Lower leg skin (tissue), 4 donors: ENCODE measurements around the gene BUD13. TPM values are rescaled to one million over a fixed set of nuclear protein-coding genes. Genes with fewer than 3 reads are reported as not detected.

ENCODE experiments used
- DNase-seq, 2 donors: peaks; one replicate each; pipeline ENCODE4 v3.0.0-alpha.2; 2019; ENCODE audit warnings: low spot score in 2 of 2
- H3K4me3 ChIP-seq: fragments of 200-600 bp; sonication (generic); 2 replicates; pipeline ENCODE4 v1.5.1; 2017; ENCODE audit warnings: mild to moderate bottlenecking, low read depth; ENCODE audit not compliant: poor library complexity, severe bottlenecking
- POLR2A ChIP-seq, 2 donors: fragments of 450-650 bp; IDR thresholded peaks; one replicate each; pipeline ENCODE4 v1.6.1; 2016 to 2017; ENCODE audit warnings: antibody characterized with exemption in 2 of 2, mild to moderate bottlenecking in 1 of 2, moderate library complexity in 1 of 2
- WGBS, 2 donors: methylation state at CpG; one replicate each; pipeline ENCODE4 v1.1.5; 2018; 5-methylcytosine and 5-hydroxymethylcytosine counted together
- intact Hi-C: fragments of 100-400 bp; cut with DNase I; formaldehyde crosslinking; loops from one replicate; pipeline ENCODE4 v1.15.0; 2023; ENCODE audit warnings: low total_unique reads
- total RNA-seq, 4 donors: library from RNA; depleted of rRNA; stranded (reverse); fragments of >200 nt; gene quantifications; one replicate each; pipeline ENCODE4 v1.1.0, GENCODE V29; 2016
- TF ChIP-seq, protein P1 (sequence below), 3 donors: fragments of 450-650 bp; IDR thresholded peaks; one replicate each; pipeline ENCODE4 v1.5.1; 2016; ENCODE audit warnings: antibody characterized with exemption in 3 of 3, mild to moderate bottlenecking in 3 of 3, moderate library complexity in 2 of 3

BUD13 gene
- total RNA-seq, 4 donors from 2014 or later, result 13.8 to 17.2 (median 15.8) TPM

DNA sequence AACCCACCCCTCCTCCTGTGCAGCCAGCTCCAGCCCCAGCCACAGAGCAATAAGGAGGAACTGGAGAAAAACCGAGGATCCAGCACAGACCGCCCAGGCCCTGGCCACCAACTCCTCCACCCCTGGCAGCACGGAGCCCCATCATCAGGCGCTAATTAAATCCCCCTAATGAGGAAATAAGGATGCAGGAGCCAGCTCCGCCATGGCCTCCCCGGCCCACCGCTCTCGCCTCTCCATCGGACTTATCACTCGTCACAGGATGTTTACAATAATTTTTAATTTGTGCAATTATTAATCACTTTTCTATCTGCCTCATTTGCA is 42.6 kb downstream of the BUD13 start:
- intact Hi-C loops, result no loop called here
- DNase-seq, result peak in 1 of 2 donors; percentile 83
- H3K4me3 ChIP-seq, result no peak overlapping the region
- TF ChIP-seq, protein P1, sequence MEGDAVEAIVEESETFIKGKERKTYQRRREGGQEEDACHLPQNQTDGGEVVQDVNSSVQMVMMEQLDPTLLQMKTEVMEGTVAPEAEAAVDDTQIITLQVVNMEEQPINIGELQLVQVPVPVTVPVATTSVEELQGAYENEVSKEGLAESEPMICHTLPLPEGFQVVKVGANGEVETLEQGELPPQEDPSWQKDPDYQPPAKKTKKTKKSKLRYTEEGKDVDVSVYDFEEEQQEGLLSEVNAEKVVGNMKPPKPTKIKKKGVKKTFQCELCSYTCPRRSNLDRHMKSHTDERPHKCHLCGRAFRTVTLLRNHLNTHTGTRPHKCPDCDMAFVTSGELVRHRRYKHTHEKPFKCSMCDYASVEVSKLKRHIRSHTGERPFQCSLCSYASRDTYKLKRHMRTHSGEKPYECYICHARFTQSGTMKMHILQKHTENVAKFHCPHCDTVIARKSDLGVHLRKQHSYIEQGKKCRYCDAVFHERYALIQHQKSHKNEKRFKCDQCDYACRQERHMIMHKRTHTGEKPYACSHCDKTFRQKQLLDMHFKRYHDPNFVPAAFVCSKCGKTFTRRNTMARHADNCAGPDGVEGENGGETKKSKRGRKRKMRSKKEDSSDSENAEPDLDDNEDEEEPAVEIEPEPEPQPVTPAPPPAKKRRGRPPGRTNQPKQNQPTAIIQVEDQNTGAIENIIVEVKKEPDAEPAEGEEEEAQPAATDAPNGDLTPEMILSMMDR (IDR thresholded peaks at IDR 0.05), result no peak
- TF ChIP-seq POLR2A (IDR thresholded peaks at IDR 0.05), result no peak
- WGBS, 2 donors, result 56 to 57% methylated on average over 10 of the region's 10 CpGs

DNA sequence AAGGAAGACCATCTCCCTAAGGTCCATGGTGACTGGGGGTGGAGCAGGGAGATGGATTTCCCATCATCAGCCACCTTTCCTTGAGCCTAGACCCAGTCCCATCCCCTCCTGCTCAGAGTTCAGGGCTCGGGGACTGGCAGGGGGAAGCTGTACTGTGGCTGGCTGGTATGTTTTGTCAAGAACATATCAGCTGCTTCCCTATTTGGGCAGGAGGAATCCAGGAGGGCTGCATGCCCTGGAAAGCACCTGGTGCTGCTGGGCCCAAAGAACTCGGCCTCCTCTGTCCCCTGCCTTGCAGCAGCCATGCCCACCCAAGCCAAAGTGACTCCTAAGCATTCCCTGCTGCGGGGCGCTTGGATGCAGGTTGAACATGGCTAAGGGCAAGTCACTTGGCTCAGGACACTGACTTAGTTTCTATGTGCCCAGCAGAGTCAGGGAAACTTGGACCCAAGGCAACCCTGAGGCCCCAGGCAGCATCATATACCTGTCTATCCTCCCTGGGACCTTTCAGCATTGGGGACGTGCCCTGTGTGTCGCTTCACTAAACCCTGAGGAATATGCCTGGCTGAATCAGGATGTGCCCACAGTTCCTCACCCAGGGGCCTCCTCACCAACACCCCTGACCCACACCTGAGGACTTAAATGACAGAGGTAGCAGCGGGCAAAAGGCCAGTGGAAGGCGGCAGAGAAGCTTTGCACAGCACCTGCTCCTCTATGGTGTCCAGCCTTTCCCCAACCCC is 43.1 kb downstream of the BUD13 start:
- no peak overlapping the region for H3K4me3 ChIP-seq
- 89 to 91% methylated on average over 8 of the region's 8 CpGs for WGBS, 2 donors
- DNase-seq, result peak in 1 of 2 donors; percentile 72
- intact Hi-C loops, result no loop called here
- no peak for TF ChIP-seq POLR2A (IDR thresholded peaks at IDR 0.05)
- TF ChIP-seq, protein P1 (IDR thresholded peaks at IDR 0.05), result no peak

DNA sequence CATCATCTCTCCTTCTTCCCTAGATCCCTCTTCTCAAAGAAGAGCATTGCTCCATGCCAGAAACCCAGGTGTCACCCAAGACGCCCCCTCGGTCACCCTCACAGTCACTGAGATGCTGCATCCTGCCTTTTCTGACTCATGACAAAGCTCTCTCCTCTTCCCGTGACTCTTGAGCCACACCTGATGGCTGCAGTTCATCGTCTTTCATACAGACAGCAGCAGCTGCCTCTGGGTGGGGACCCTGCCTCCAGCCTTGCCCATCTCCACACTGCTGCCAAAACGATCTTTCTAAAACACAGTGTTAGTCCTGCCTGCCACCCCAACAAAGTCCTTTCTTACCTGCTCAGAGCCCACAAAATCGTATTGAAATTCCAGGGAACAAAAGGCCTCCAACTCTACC is 44.8 kb downstream of the BUD13 start:
- intact Hi-C loops, result no loop called here
- DNase-seq, result no peak
- WGBS, 2 donors, result 54 to 58% methylated on average over 6 of the region's 6 CpGs

DNA sequence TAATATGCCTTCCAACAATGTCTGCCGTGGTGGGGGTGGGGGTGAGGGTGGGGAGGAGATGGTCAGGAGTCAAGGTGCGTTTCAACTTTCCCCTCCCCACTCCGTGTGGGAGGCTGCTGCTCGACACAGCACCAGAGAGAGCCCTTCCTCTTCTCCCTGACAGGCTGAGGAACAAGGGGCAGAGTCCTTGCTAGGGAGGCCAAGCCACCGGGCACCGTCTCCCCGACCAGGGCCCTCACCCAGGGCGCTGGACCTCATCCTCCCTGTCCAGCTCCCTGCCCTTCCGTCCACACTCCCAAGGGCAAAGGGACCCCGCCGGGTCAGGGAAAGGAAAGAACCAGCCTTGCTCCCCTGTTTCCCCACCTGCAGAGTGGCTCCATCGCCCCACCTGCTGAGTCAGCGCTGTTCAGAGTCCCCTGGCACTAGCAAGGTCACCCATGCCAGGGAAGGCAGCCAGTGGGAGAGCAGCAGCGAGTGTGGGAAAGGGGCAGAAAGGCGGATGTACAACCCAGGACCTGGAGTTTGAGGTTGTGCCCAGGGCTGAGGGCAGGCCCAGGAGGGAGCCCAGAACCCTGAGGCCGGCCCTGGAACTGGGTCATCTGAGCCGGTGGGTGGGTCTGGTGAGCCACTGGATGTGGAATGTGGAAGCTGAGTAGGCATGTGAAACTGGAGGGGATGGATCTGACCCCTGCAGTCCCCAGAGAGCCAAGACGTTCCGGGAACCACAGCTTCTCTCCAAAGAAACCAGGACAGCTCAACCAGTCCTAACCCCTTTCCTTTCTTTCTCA is 47.2 kb downstream of the BUD13 start:
- WGBS, 2 donors, result 64% methylated on average over 19 of the region's 19 CpGs
- intact Hi-C loops, result no loop called here
- TF ChIP-seq, protein P1 (IDR thresholded peaks at IDR 0.05), result no peak
- no peak for TF ChIP-seq POLR2A (IDR thresholded peaks at IDR 0.05)

More for the DNA sequence above, 44.8 kb downstream of the BUD13 start:
- TF ChIP-seq, protein P1 (IDR thresholded peaks at IDR 0.05), result no peak
- no peak for TF ChIP-seq POLR2A (IDR thresholded peaks at IDR 0.05)
- no peak overlapping the region for H3K4me3 ChIP-seq

DNA sequence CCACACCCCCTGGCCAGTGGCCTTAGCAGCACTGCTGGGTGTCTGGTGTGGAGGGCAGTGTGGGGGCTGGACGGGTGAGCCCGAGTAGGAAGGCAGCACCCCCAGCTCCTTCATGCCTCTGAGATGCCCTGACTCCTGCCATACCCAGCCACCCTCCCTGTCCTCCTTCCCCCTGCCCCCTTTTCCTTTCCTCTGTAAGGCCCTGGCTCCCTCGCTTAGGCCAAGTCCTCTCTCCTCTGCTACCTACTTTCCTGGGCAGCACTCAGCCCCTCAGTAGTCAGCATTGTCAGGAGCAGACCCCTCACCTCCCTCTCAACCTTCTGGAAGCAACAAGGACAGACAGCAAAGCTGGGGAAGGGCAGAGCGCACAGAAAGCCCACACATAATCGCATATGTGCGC is 48.0 kb downstream of the BUD13 start:
- intact Hi-C loops, result no loop called here
- WGBS, 2 donors, result 86 to 92% methylated on average over 6 of the region's 6 CpGs
- TF ChIP-seq POLR2A (IDR thresholded peaks at IDR 0.05), result no peak
- TF ChIP-seq, protein P1 (IDR thresholded peaks at IDR 0.05), result no peak

More for the DNA sequence above, 47.2 kb downstream of the BUD13 start:
- H3K4me3 ChIP-seq, result no peak overlapping the region
- DNase-seq, result no peak

More for the DNA sequence above, 48.0 kb downstream of the BUD13 start:
- H3K4me3 ChIP-seq, result no peak overlapping the region
- DNase-seq, result no peak
